ENCODE data around the gene APOL2. TPM values are rescaled to one million over a fixed set of nuclear protein-coding genes. Genes with fewer than 3 reads are reported as not detected.

APOL2 gene
- total and polyA plus RNA-seq, 10 of the 15 experiments (the other 5 are each of a cell fraction or from before 2014, with no cell fraction given) = 4.4 to 39.9 (median 25.0) TPM

DNA sequence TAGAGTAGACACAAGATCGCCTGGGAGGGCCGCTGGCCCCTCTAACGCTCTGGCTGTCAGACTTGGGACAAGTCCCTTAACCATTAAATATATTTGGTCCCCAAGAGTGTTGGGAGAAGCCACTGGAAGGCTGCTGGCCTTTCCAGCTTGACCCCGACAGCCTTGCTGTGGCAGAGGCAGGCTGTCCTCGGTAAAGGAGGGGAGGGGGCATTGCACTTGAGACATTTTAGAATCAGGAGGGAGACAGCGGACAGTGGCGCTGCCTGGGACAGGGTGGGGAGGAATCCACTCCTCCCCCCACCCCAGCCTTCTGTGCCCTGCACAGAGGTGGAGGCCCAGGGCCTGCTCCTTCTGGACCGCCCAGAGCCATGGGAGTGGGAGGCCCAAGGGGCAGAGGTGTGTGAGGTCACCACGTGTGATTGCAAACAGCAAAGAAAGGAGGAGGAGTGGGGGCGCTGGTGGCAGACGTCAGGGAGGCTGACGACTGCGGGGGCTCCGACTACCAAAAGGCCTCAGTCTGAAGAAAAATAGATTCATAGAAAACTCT, 42.5 kb upstream of the APOL2 start:
- no peak for DNase-seq (ENCODE audit: low read depth, low spot score)
- no peak overlapping the region for H3K9ac ChIP-seq (ENCODE audit: control insufficient read depth, insufficient read depth, low read length)
- intact Hi-C loops (cut with micrococcal nuclease; ENCODE audit: unreplicated experiment) = no loop called here
- H3K27ac ChIP-seq (ENCODE audit: control insufficient read depth, insufficient read depth) = no peak overlapping the region
- TF ChIP-seq RUNX3 (IDR thresholded peaks at IDR 0.05; ENCODE audit: low read length) (no peak), NFYA (IDR thresholded peaks at IDR 0.05; ENCODE audit: borderline replicate concordance, low read depth, low read length) (no peak), RAD51 (IDR thresholded peaks at IDR 0.05) (no peak), SMAD5 (IDR thresholded peaks at IDR 0.05; ENCODE audit: low read depth) (no peak), SRF (IDR thresholded peaks at IDR 0.05; ENCODE audit: low read depth in 2 of 2, low read length in 2 of 2) (no peak), IRF4 (IDR thresholded peaks at IDR 0.05; ENCODE audit: low read depth, low read length) (no peak), POLR2AphosphoS5 (IDR thresholded peaks at IDR 0.05; ENCODE audit: low read length) (no peak), HDAC6 (IDR thresholded peaks at IDR 0.05; ENCODE audit: unreplicated experiment) (no peak), FOS (IDR thresholded peaks at IDR 0.05; ENCODE audit: borderline replicate concordance, extremely low read depth, insufficient read length) (no peak), USF2 (IDR thresholded peaks at IDR 0.05; ENCODE audit: borderline replicate concordance, low read depth, low read length) (no peak), CHD2 (IDR thresholded peaks at IDR 0.05; ENCODE audit: borderline replicate concordance, low read depth, low read length) (no peak), HSF1 (IDR thresholded peaks at IDR 0.05; ENCODE audit: low read depth, low read length) (no peak), NR2C1 (IDR thresholded peaks at IDR 0.05) (no peak), YBX1 (IDR thresholded peaks at IDR 0.05) (no peak), ASH2L (IDR thresholded peaks at IDR 0.05; ENCODE audit: borderline replicate concordance, low read depth) (no peak), TCF3 (IDR thresholded peaks at IDR 0.05; ENCODE audit: borderline replicate concordance, insufficient read depth, low read depth, low read length) (no peak), ZZZ3 (IDR thresholded peaks at IDR 0.05; ENCODE audit: control insufficient read depth, insufficient read length, low read depth) (no peak), YY1 (IDR thresholded peaks at IDR 0.05; ENCODE audit: low read depth, low read length) (no peak), MYC (IDR thresholded peaks at IDR 0.05; ENCODE audit: insufficient read depth, insufficient read length, insufficient replicate concordance, low read length, severe bottlenecking) (no peak)
- TF ChIP-seq, protein P1, sequence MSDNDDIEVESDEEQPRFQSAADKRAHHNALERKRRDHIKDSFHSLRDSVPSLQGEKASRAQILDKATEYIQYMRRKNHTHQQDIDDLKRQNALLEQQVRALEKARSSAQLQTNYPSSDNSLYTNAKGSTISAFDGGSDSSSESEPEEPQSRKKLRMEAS (IDR thresholded peaks at IDR 0.05; ENCODE audit: low read depth, low read length) = no peak
- BruUV-seq (replicated peaks) = no TSS peak
- no peaks in the 10 kb centered on the region for H3K27me3 ChIP-seq (replicated peaks in 1 of 2; ENCODE audit: control insufficient read depth in 2 of 2, insufficient read depth in 2 of 2, low read length in 1 of 2)
- SMC1A ChIA-PET (ENCODE audit: uncharacterized antibody, unreplicated experiment) = interaction anchor here (0.9 kb wide), 1 partner anchor 20 kb away, joined by 3 read pairs; no protein-coding TSS in a partner anchor
- H3K4me1 ChIP-seq (ENCODE audit: control insufficient read depth, insufficient read depth, low read length) = peaks cover 6% of the 10 kb centered on the region
- H3K36me3 ChIP-seq (ENCODE audit: control insufficient read depth in 2 of 2, insufficient read depth in 2 of 2, low read length in 1 of 2) = peaks cover 13 to 46% of the 10 kb centered on the region in 2 experiments
- WGBS (ENCODE audit: insufficient coverage, insufficient replicate concordance, low lambda C conversion rate, missing lambda C conversion rate) = 87% methylated on average over 14 of the region's 14 CpGs
- no peak overlapping the region for H3K4me2 ChIP-seq (ENCODE audit: control insufficient read depth, insufficient read depth)
- CTCF ChIA-PET = no interaction called here
- in situ Hi-C loops (cut with MboI) = no loop called here
- RAD21 ChIA-PET (ENCODE audit: unreplicated experiment) = no interaction called here
- no peak overlapping the region for H2AFZ ChIP-seq (ENCODE audit: control insufficient read depth, low read depth, low read length)
- POLR2A ChIA-PET = no interaction called here
- no peak for FAIRE-seq
- no peaks in the 10 kb centered on the region for H4K20me1 ChIP-seq (ENCODE audit: control insufficient read depth, insufficient read depth)
- H3K4me3 ChIP-seq = no peak overlapping the region
- no peak for ATAC-seq
- no peaks in the 10 kb centered on the region for H3K79me2 ChIP-seq (ENCODE audit: control insufficient read depth, insufficient read depth, low read length)
- H3K9me3 ChIP-seq (replicated peaks; ENCODE audit: control insufficient read depth, insufficient read depth, low read length) = no peaks in the 10 kb centered on the region
